HCEC 1CT (cell line): ENCODE data around the gene HPSE.
A peak's percentile ranks its signal among the peaks of the same experiment; 100 is the strongest.

Source experiments
- DNase-seq: peaks from one replicate; pipeline ENCODE4 v3.0.0-alpha.2; 2017

Gene HPSE

GRCh38 chr4:83334425-83335241 lies at the start of gene HPSE:
HPSE (minus strand) TSS chr4:83334848; CDS start chr4:83334782, 66 bp downstream.
- DNase-seq: peak; percentile 43

- DNase-seq: no peak
These were observed 48.2 kb upstream of the HPSE start for GRCh38 chr4:83382850-83383249.

- DNase-seq: no peak
These were observed 46.5 kb upstream of the HPSE start for GRCh38 chr4:83381173-83381572.

GRCh38 chr4:83378419-83378818 lies 43.8 kb upstream of the HPSE start:
- no peak for DNase-seq

GRCh38 chr4:83372931-83373330 lies 38.3 kb upstream of the HPSE start:
- no peak for DNase-seq

- no peak for DNase-seq
These were observed 37.3 kb upstream of the HPSE start for GRCh38 chr4:83371936-83372335.

- no peak for DNase-seq
These were observed 36.6 kb upstream of the HPSE start for GRCh38 chr4:83371235-83371634.

- peak; percentile 11 for DNase-seq
These were observed 35.9 kb upstream of the HPSE start for GRCh38 chr4:83370640-83370906.

GRCh38 chr4:83369831-83370639 lies 35.4 kb upstream of the HPSE start:
- DNase-seq: peak; percentile 48

- no peak for DNase-seq
These were observed 29.7 kb upstream of the HPSE start for GRCh38 chr4:83364312-83364711.

GRCh38 chr4:83362492-83363329 lies 28.1 kb upstream of the HPSE start:
- DNase-seq: peak; percentile 33

GRCh38 chr4:83361416-83362103 lies 26.9 kb upstream of the HPSE start:
- no peak for DNase-seq

- DNase-seq: no peak
These were observed 25.4 kb upstream of the HPSE start for GRCh38 chr4:83360018-83360417.

GRCh38 chr4:83358410-83358809 lies 23.8 kb upstream of the HPSE start:
- peak; percentile 74 for DNase-seq

- DNase-seq: peak; percentile 80
These were observed 22.4 kb upstream of the HPSE start for GRCh38 chr4:83356899-83357661.

GRCh38 chr4:83353516-83353915 lies 18.9 kb upstream of the HPSE start:
- DNase-seq: no peak

GRCh38 chr4:83348074-83348473 lies 13.4 kb upstream of the HPSE start:
- no peak for DNase-seq

- no peak for DNase-seq
These were observed 7.8 kb upstream of the HPSE start for GRCh38 chr4:83342476-83342875.

GRCh38 chr4:83340692-83341343 lies 6.2 kb upstream of the HPSE start:
- DNase-seq: no peak

- no peak for DNase-seq
These were observed 4.9 kb upstream of the HPSE start for GRCh38 chr4:83339573-83339972.

GRCh38 chr4:83335701-83336100 lies 1.1 kb upstream of the HPSE start:
- DNase-seq: no peak

- no peak for DNase-seq
These were observed 2.7 kb downstream of the HPSE start for GRCh38 chr4:83331956-83332355.
